HepG2 (cell line): Measurements from ENCODE around the gene HSCB. TPM values are rescaled to one million over a fixed set of nuclear protein-coding genes. Genes with fewer than 3 reads are reported as not detected.

Experiments used
- CHD4 ChIP-seq: fragments of 200-600 bp; sonication (generic); IDR thresholded peaks from 2 replicates; pipeline ENCODE4 v1.7.0; 2017; ENCODE audit warnings: mild to moderate bottlenecking, low read length, borderline replicate concordance
- EHMT2 ChIP-seq: fragments of 200-600 bp; sonication (generic); IDR thresholded peaks from 2 replicates; pipeline ENCODE4 v1.7.0; 2017; ENCODE audit warnings: antibody characterized with exemption, low read depth, low read length, borderline replicate concordance
- ELF1 ChIP-seq: sonication (generic); formaldehyde crosslinking; IDR thresholded peaks from 2 replicates; pipeline ENCODE4 v1.4.0; 2020; ENCODE audit warnings: missing genetic modification reagents
- ERF ChIP-seq: IDR thresholded peaks from 2 replicates; pipeline ENCODE4 v1.6.1; 2018; ENCODE audit warnings: missing biosample characterization, missing genetic modification reagents
- FOXA3 ChIP-seq: IDR thresholded peaks from 2 replicates; pipeline ENCODE4 v1.6.1; 2016; ENCODE audit warnings: missing genetic modification reagents, missing compliant biosample characterization
- HHEX ChIP-seq: IDR thresholded peaks from 2 replicates; pipeline ENCODE4 v1.6.1; 2016; ENCODE audit warnings: control low read depth
- IKZF1 ChIP-seq: fragments of 450-650 bp; IDR thresholded peaks from 2 replicates; pipeline ENCODE4 v1.7.1; 2016
- MAF1 ChIP-seq: sonication (generic); formaldehyde crosslinking; IDR thresholded peaks from 2 replicates; pipeline ENCODE4 v1.5.0; 2020; ENCODE audit warnings: missing genetic modification reagents, borderline replicate concordance
- MIER3 ChIP-seq: IDR thresholded peaks from 2 replicates; pipeline ENCODE4 v1.6.1; 2016; ENCODE audit warnings: missing compliant biosample characterization, borderline replicate concordance
- PTBP1 ChIP-seq: fragments of 200-400 bp; formaldehyde crosslinking; IDR thresholded peaks from 2 replicates; pipeline ENCODE4 v1.6.1; 2018; ENCODE audit warnings: low read length, low read depth; ENCODE audit not compliant: poor library complexity, severe bottlenecking
- RELA ChIP-seq: sonication (generic); formaldehyde crosslinking; IDR thresholded peaks from 2 replicates; pipeline ENCODE4 v1.4.0; 2020; ENCODE audit warnings: missing genetic modification reagents
- SALL1 ChIP-seq: sonication (generic); formaldehyde crosslinking; IDR thresholded peaks from 2 replicates; pipeline ENCODE4 v1.8.0; 2022; ENCODE audit warnings: mild to moderate bottlenecking, missing genetic modification reagents
- SMAD3 ChIP-seq: sonication (generic); formaldehyde crosslinking; IDR thresholded peaks from 2 replicates; pipeline ENCODE4 v1.4.0; 2020; ENCODE audit warnings: missing genetic modification reagents
- SMYD3 ChIP-seq: sonication (generic); formaldehyde crosslinking; IDR thresholded peaks from 2 replicates; pipeline ENCODE4 v1.8.1; 2023; ENCODE audit warnings: mild to moderate bottlenecking, missing genetic modification reagents
- STAT6 ChIP-seq: sonication (generic); formaldehyde crosslinking; IDR thresholded peaks from 2 replicates; pipeline ENCODE4 v1.4.0; 2020; ENCODE audit warnings: missing genetic modification reagents, mild to moderate bottlenecking, borderline replicate concordance
- TFAP4 ChIP-seq: sonication (generic); IDR thresholded peaks from 2 replicates; pipeline ENCODE4 v1.6.1; 2016; ENCODE audit warnings: low read depth, borderline replicate concordance
- U2AF2 ChIP-seq: fragments of 200-400 bp; formaldehyde crosslinking; IDR thresholded peaks from 2 replicates; pipeline ENCODE4 v1.6.1; 2017; ENCODE audit warnings: low read depth, mild to moderate bottlenecking, low read length
- ZNF275 ChIP-seq: sonication (generic); formaldehyde crosslinking; IDR thresholded peaks from 2 replicates; pipeline ENCODE4 v1.8.0; 2022; ENCODE audit warnings: missing genetic modification reagents, mild to moderate bottlenecking, inconsistent platforms, borderline replicate concordance
- ZNF329 ChIP-seq: sonication (generic); formaldehyde crosslinking; IDR thresholded peaks from 2 replicates; pipeline ENCODE4 v1.9.0; 2021; ENCODE audit warnings: low read depth, mild to moderate bottlenecking, missing genetic modification reagents
- ZNF484 ChIP-seq: sonication (generic); formaldehyde crosslinking; IDR thresholded peaks from 2 replicates; pipeline ENCODE4 v1.5.1; 2020; ENCODE audit warnings: mild to moderate bottlenecking, low read depth, missing genetic modification reagents, borderline replicate concordance
- ZNF713 ChIP-seq: sonication (generic); formaldehyde crosslinking; IDR thresholded peaks from 2 replicates; pipeline ENCODE4 v1.4.0; 2020; ENCODE audit warnings: mild to moderate bottlenecking, missing genetic modification reagents
- ZNF746 ChIP-seq: sonication (generic); formaldehyde crosslinking; IDR thresholded peaks from 2 replicates; pipeline ENCODE4 v1.8.0; 2022; ENCODE audit warnings: mild to moderate bottlenecking, missing genetic modification reagents
- ZNF878 ChIP-seq: sonication (generic); formaldehyde crosslinking; IDR thresholded peaks from 2 replicates; pipeline ENCODE4 v1.8.1; 2023; ENCODE audit warnings: mild to moderate bottlenecking, missing genetic modification reagents, moderate library complexity
- polyA plus RNA-seq, 8 experiments: library from polyadenylated mRNA; depleted of rRNA in 3 of 8; stranded (reverse) in 7 of 8; unstranded in 1 of 8; fragments of >200 nt; fragmentation: Illumina TruSeq in 4 of 8; extraction: Trizol in 4 of 8; gene quantifications; 2 replicates each; pipeline versions ENCODE4 v1.2.1 to v1.2.3, GENCODE V29; 2011 to 2016; ENCODE audit warnings: low read depth in 4 of 8, missing spikeins in 1 of 8, mixed read lengths in 1 of 8; ENCODE audit not compliant: insufficient read depth in 1 of 8
- total RNA-seq, 5 experiments: library from RNA; depleted of rRNA; stranded (reverse); fragments of >200 nt; fragmentation: Illumina TruSeq; extraction: Trizol; gene quantifications; 2 replicates each; pipeline ENCODE4 v1.2.3, GENCODE V29; 2016; ENCODE audit warnings: low read depth in 1 of 5
- TF ChIP-seq, protein P1 (sequence below): sonication (generic); formaldehyde crosslinking; IDR thresholded peaks from 2 replicates; pipeline ENCODE4 v1.4.0; 2020; ENCODE audit warnings: missing genetic modification reagents

HSCB gene
- total and polyA plus RNA-seq, 2 of the 13 experiments (the other 11 are each of a cell fraction or from before 2014, with no cell fraction given) = 15.4 to 20.9 TPM

DNA sequence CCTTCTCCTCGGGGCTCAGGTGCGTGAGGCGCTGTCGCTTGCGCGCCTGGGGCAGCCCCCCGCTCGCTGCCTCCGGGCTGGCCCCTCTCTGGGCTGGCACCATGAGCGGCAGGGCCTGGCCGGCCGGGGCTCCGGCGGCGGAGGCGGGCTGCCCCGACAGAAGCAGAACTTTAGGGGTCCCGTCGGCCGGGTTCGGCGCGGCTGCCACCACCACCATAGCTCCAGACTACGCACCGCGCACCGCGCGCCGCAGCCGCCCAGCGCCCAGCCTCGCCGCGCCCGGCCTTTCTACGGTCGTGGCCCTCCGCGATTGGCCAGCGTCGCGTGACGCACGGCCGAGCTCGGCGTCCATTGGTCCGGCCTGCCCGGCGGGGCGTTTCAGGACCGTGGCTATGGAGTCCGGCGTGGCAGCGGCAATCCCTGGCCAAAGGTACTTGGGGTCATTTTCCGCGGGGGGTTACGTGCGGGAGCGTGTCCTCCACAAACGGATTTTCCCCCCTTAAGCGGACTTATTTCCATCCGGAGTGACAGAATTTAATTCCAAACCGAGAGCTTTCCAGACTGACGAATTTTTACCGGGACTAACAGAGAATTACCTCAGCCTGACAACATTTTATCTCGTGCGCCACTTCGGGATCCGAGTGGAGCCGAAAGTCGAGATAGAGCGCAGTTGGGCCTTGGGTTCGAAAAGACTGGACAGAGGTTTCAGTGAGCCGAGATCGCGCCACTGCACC lies 58.6 kb downstream of the HSCB start, which contains the start of gene XBP1 (continued):
- TF ChIP-seq ZNF746 (CRISPR knock-in tag) (no peak; the same call in 1 of the 2 replicates), ZNF713 (CRISPR knock-in tag) (0 out of 2 replicates have a peak, but pooled peaks have one; percentile 94), MIER3 (CRISPR knock-in tag) (no peak), FOXA3 (peak; percentile 45), EHMT2 (no peak), SALL1 (peak; percentile 90), ZNF878 (CRISPR knock-in tag) (no peak), MAF1 (CRISPR knock-in tag) (no peak), SMAD3 (CRISPR knock-in tag) (peak; percentile 74; the same call in 1 of the 2 replicates), PTBP1 (no peak), ZNF275 (no peak), IKZF1 (no peak), ELF1 (no peak), HHEX (no peak), STAT6 (0 out of 2 replicates have a peak, but pooled peaks have one; percentile 60), SMYD3 (CRISPR knock-in tag) (no peak), U2AF2 (no peak), ZNF484 (CRISPR knock-in tag) (no peak), ERF (CRISPR knock-in tag) (peak; percentile 55; the same call in 1 of the 2 replicates), RELA (CRISPR knock-in tag) (peak; percentile 21; the same call in 1 of the 2 replicates), TFAP4 (no peak; the same call in 1 of the 2 replicates), ZNF329 (CRISPR knock-in tag) (peak; percentile 55; the same call in 1 of the 2 replicates), CHD4 (no peak)
- TF ChIP-seq, protein P1, sequence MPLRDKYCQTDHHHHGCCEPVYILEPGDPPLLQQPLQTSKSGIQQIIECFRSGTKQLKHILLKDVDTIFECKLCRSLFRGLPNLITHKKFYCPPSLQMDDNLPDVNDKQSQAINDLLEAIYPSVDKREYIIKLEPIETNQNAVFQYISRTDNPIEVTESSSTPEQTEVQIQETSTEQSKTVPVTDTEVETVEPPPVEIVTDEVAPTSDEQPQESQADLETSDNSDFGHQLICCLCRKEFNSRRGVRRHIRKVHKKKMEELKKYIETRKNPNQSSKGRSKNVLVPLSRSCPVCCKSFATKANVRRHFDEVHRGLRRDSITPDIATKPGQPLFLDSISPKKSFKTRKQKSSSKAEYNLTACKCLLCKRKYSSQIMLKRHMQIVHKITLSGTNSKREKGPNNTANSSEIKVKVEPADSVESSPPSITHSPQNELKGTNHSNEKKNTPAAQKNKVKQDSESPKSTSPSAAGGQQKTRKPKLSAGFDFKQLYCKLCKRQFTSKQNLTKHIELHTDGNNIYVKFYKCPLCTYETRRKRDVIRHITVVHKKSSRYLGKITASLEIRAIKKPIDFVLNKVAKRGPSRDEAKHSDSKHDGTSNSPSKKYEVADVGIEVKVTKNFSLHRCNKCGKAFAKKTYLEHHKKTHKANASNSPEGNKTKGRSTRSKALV (CRISPR knock-in tag) = peak; percentile 74
